Measurements from ENCODE around the gene MAML3.

Gene MAML3

DNA sequence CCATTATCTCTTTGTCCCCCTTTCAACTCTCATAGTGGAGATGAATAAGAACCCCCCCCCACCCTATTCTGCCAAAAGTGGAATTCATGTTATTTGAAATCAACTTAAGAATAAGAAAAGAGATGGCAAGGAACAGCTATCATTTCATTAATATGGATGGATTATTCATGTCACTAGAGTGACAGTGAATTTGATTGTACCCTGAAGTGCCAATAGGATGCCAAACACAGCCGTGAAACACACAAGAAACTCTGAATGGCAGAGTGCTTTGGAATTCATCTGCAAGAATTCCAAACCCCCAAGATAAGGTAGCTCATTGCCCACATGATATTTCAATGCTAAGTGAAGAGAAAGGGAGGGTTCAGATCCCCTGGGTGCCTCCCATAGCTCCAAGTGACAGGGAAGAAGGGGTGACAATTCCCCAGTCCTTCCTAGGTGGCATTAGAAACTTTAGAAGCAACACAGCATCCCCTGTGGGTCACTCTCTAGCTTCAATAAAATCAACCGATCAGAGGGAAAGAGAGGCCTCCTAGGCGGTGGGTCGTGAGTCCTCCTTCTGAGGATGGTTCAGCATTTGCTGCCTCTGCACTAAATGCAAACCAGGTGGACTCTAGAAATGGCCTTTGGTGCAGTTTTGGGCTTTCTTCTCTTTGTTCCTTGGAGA, 404.0 kb downstream of the MAML3 start:
- TF ChIP-seq POLR2A (IDR thresholded peaks at IDR 0.05; ENCODE audit: extremely low read depth, insufficient read length) (no peak), MYC (IDR thresholded peaks at IDR 0.05; ENCODE audit: low read depth, low read length) (no peak)
- TF ChIP-seq, protein P1, sequence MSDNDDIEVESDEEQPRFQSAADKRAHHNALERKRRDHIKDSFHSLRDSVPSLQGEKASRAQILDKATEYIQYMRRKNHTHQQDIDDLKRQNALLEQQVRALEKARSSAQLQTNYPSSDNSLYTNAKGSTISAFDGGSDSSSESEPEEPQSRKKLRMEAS (IDR thresholded peaks at IDR 0.05; ENCODE audit: low read depth, low read length): no peak
- TF ChIP-seq, protein P2, sequence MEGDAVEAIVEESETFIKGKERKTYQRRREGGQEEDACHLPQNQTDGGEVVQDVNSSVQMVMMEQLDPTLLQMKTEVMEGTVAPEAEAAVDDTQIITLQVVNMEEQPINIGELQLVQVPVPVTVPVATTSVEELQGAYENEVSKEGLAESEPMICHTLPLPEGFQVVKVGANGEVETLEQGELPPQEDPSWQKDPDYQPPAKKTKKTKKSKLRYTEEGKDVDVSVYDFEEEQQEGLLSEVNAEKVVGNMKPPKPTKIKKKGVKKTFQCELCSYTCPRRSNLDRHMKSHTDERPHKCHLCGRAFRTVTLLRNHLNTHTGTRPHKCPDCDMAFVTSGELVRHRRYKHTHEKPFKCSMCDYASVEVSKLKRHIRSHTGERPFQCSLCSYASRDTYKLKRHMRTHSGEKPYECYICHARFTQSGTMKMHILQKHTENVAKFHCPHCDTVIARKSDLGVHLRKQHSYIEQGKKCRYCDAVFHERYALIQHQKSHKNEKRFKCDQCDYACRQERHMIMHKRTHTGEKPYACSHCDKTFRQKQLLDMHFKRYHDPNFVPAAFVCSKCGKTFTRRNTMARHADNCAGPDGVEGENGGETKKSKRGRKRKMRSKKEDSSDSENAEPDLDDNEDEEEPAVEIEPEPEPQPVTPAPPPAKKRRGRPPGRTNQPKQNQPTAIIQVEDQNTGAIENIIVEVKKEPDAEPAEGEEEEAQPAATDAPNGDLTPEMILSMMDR (IDR thresholded peaks at IDR 0.05; ENCODE audit: low read depth, low read length): no peak
- no peak for DNase-seq (ENCODE audit: low read depth)
- H3K4me3 ChIP-seq (ENCODE audit: low read depth, low read length): no peak overlapping the region

DNA sequence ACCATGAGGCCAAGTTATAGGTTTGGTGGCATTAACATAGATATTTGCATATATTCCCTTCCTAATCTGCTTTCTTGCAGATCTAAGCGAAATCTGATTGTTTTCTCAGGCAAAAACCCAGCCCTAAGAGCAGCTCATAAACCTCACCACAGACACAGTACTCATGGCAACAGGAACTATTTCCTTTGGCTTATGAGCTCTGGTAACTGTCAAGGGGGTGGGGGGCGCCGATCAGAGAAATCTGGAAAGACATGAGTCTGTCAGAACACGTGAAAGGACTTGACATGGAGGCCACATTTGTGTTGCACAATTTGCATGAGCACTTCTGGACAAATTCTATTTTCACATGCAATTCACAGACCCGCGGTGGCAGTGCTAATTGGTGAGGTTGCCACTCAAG, 404.6 kb downstream of the MAML3 start:
- peak; percentile 21 for DNase-seq (ENCODE audit: low read depth)
- TF ChIP-seq, protein P1 (IDR thresholded peaks at IDR 0.05; ENCODE audit: low read depth, low read length): no peak
- TF ChIP-seq MYC (IDR thresholded peaks at IDR 0.05; ENCODE audit: low read depth, low read length) (no peak), POLR2A (IDR thresholded peaks at IDR 0.05; ENCODE audit: extremely low read depth, insufficient read length) (no peak)
- TF ChIP-seq, protein P2 (IDR thresholded peaks at IDR 0.05; ENCODE audit: low read depth, low read length): no peak
- no peak overlapping the region for H3K4me3 ChIP-seq (ENCODE audit: low read depth, low read length)

- no peak for DNase-seq (ENCODE audit: low read depth)
- no peak overlapping the region for H3K4me3 ChIP-seq (ENCODE audit: low read depth, low read length)
- TF ChIP-seq, protein P1 (IDR thresholded peaks at IDR 0.05; ENCODE audit: low read depth, low read length): no peak
- TF ChIP-seq MYC (IDR thresholded peaks at IDR 0.05; ENCODE audit: low read depth, low read length) (no peak), POLR2A (IDR thresholded peaks at IDR 0.05; ENCODE audit: extremely low read depth, insufficient read length) (no peak)
- TF ChIP-seq, protein P2 (IDR thresholded peaks at IDR 0.05; ENCODE audit: low read depth, low read length): no peak
These were observed 407.4 kb downstream of the MAML3 start for GRCh38 chr4:139746431-139747171.

DNA sequence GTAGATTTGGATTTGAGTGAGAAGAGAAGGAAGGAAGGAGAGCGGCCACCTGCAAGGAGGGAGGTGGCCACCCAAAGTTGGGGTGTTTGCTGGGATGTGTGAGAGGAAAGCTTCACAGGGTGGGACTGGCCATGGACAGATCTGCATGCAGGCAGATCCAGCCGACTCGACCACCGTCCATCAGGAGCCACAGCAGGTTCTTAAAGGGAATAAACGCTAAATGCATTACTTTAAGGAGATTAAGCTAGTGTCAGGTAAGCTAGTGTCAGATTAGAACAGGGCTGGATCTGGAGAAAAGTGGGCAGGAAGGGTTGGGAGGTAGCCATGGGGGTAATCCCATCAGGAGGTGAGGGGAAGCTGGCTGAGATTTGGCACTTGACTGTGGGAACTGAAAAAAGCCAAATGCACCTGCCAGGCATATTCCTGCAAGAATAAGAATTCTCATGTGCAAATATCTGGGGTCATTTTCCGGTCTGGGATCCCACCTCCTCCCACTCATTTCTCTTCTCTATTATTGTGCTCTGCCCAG, 408.8 kb downstream of the MAML3 start:
- TF ChIP-seq POLR2A (IDR thresholded peaks at IDR 0.05; ENCODE audit: extremely low read depth, insufficient read length) (no peak), MYC (IDR thresholded peaks at IDR 0.05; ENCODE audit: low read depth, low read length) (no peak)
- TF ChIP-seq, protein P2 (IDR thresholded peaks at IDR 0.05; ENCODE audit: low read depth, low read length): no peak
- TF ChIP-seq, protein P1 (IDR thresholded peaks at IDR 0.05; ENCODE audit: low read depth, low read length): no peak
- no peak overlapping the region for H3K4me3 ChIP-seq (ENCODE audit: low read depth, low read length)

DNA sequence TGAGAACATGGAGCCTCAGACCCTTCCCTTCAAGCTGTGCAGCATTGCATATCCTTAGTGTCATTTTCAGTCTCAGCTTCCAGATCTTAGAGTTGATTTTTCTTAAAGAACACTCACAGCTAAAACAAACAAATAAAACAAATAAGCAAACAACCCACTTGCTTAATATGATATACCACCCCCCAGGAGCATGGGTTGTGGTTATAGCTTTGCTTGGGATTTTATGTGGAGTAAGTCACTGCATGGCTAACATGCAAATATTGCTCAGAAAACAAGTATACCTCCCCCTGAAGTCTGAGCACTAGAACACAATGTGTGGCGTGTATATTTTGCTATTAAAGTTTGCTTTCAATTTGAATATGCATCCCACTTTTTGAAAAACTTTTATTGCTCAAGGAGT, 409.8 kb downstream of the MAML3 start:
- TF ChIP-seq, protein P1 (IDR thresholded peaks at IDR 0.05; ENCODE audit: low read depth, low read length): no peak
- TF ChIP-seq, protein P2 (IDR thresholded peaks at IDR 0.05; ENCODE audit: low read depth, low read length): no peak
- no peak for TF ChIP-seq POLR2A (IDR thresholded peaks at IDR 0.05; ENCODE audit: extremely low read depth, insufficient read length)
- TF ChIP-seq MYC (IDR thresholded peaks at IDR 0.05; ENCODE audit: low read depth, low read length): no peak
- H3K4me3 ChIP-seq (ENCODE audit: low read depth, low read length): no peak overlapping the region
- no peak for DNase-seq (ENCODE audit: low read depth)

More for the DNA sequence above, 408.8 kb downstream of the MAML3 start:
- no peak for DNase-seq (ENCODE audit: low read depth)

Measured in NB4 (cell line).